HEK293T (cell line): ENCODE results near the gene CIT.

Experiments
- CTBP1 ChIP-seq: fragments of 450-650 bp; IDR thresholded peaks from 2 replicates; pipeline ENCODE4 v1.6.1; 2016; ENCODE audit warnings: borderline replicate concordance
- FOXK2 ChIP-seq: fragments of 450-650 bp; IDR thresholded peaks from 2 replicates; pipeline ENCODE4 v1.6.1; 2016; ENCODE audit warnings: mild to moderate bottlenecking
- SUZ12 ChIP-seq: fragments of 450-650 bp; IDR thresholded peaks from 2 replicates; pipeline ENCODE4 v1.6.1; 2016; ENCODE audit warnings: mild to moderate bottlenecking

GRCh38 chr12:119691202-119691810 is 185.8 kb downstream of the CIT start:
- TF ChIP-seq SUZ12 (no peak), FOXK2 (no peak), CTBP1 (no peak)
